Activated CD8-positive, alpha-beta memory T cell treated with anti-CD3 and anti-CD28 coated beads for 24 hours (primary cell): ENCODE results near the gene GALNT2.

Experiments
- DNase-seq: peaks from one replicate; pipeline ENCODE4 v3.0.0-alpha.2; 2020

GALNT2 gene

DNA sequence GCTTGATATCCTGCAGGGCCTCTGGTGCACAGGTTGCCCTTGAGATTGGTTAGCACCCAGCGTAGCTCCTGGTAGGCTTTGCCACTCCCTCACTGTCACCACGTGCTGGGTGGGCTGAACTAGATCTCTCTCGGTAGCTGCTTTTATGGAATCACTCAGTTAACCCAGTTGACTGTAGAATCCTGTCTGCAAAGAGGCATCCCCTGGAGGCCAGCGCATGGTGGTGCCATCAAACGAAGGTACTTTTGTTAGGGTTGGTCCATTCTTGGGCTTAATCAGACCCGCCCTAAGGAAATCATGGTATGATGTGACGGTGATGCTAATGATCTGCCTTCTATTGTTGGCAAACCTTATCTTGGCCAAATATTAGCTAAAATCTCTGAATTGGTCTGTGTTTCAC lies 153.4 kb downstream of the GALNT2 start:
- no peak for DNase-seq

GRCh38 chr1:230220907-230221306 lies 153.9 kb downstream of the GALNT2 start:
- DNase-seq: no peak

GRCh38 chr1:230222678-230223077 lies 155.6 kb downstream of the GALNT2 start:
- no peak for DNase-seq

GRCh38 chr1:230224101-230224960 lies 157.3 kb downstream of the GALNT2 start:
- DNase-seq: no peak

DNA sequence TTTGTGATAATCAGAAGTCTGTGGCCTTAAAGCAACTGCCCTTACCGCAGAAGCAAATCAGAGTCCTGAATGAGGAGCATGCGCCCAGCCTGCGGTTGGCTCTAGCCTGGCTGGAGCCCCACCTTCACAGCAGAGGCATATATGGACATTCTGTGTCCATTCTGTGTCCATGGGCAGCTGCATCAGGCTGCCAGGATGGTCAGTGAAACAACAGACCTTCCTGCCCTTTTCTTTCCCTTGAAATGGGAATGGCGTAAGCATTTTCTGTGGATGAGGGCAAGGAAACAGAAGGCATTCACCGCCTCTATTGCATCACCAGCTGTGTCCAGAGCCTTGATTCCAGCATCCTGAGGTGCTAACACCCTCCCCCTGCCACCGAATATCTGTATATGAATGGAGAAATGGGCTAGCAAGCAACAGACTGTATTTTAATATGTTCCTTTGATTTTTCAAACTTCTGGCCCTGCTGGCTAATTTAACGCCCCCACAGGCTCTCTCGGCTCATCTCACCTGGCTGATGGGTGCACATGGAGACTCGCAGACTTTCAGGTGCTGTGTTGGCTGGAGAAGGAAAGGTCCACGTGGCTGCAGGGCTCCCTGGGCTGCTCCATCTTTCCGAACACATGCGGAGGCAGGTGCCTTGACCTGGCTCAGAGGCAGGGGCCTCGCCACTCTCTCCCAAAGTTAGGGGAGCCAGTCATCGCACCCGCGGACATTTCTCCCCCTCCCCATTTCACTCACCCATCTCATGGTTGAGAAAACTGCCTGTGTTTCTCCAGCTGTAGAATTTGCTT lies 159.2 kb downstream of the GALNT2 start:
- DNase-seq: no peak

DNA sequence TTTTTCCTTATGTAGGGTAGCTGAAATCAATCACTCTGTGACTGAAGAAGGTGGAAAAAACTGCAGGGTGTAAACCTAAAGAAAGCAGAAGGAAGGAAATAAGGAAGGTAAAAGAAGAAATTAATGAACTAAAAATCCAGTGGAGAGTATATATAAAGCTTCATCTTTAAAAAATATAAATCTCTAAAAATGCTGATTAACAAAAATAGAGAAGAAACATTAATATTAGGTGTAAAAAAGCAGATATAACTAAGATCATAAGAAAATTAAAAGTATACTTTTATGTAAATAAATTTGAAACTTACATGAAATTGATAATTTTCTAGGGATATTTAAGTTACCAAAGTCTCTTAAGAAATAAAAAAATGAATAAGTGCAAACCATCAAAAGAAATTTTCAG lies 159.8 kb downstream of the GALNT2 start:
- DNase-seq: no peak

DNA sequence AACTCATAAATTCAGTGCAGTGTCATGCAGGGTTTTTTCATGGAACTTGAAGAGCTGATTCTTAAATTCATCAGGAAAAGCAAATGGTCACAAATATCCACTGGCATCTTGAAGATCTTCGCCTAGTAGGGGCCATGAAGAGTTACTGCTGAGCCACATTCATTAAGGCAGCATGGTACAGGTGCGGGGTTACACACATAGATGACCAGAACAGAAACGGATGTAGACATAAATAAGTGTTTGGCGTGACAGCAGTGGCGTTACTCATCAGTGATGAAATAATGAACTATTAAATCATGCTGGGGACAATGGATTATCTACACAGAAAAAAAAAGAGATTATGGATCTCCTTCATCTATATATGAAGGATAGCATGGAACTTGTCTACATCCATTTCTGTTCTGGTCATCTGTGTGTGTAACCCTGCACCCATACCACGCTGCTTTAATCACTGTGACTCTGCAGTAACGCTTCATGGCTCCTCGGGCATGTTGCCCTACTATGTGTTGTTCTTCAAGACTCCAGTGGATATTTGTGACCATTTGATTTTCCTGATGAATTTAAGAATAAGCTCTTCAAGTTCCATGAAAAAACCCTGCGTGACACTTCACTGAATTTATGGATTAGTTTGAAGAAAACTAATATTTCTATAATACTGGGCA lies 161.3 kb downstream of the GALNT2 start:
- DNase-seq: no peak

DNA sequence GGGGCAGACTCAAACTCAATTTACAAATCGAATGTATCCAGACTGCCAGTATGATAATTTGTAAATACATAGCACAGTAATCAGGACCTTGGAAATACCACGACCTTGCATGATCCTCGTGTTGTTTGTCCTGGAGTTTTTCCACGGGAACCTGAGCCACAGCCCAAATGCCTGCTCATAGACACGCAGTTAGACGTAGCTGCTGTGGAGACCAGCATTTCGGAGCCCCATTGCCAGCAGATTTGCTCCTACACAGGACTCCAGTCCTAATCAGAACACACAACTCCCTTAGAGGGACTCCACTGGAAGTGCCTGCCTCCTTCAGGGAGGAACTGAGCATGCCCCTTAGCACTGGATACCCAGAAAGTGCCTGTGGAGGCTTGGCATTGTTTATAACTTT lies 163.2 kb downstream of the GALNT2 start:
- no peak for DNase-seq

DNA sequence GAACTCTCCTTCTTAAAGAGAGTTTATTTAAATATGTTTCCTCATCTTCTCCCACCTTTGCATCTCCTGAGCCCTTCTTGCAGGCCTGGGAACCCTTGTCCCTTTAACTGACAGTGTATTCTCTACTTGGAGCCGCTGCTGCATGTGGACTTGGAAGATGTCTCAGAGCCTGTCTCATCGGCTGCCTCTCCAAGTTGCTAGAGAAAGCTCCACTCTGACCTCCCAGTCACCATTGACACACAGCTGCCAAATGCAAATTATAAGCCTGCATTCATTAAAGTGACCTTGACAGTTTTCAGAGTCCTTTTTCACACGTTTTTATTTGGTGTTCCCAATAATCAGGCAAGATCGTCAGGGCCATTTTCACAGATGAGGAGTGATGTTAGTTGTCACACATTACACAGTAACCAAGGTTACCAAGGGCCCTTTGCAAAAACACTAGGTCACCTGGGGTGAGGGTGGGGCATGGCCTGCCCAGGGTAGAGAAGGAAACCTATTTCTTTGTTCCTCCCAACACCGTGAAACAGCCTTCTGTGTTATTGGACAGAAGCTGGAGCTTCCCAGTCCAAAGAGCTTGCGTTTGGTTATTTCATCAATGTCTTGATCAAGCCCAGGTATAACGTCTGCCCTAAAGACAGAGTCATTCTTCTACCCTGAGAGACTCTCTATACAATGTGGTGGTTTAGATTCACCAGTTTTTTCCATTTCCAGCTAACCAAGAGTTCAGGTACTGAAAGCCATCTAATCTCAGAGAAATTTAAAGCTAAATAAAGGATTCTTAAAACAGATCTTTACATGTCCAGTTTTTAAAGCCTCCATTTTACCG lies 164.1 kb downstream of the GALNT2 start:
- no peak for DNase-seq

DNA sequence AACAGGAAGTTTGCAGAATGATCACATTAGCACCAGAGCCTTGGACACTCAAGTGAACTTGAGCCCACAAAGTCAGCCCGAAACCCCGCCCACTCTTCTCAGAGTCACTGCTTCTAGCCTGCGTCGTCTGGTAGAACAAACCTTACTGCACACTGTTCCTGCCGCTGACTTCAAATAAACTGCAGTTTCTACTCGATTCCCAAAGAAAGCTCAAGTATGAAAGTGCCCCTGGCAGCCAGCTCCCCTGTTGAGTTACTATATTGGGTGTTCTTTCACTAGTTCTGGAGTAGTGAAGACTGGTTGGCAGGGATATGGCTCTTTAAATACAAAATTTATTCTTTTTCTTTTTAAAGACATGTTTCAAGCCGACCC lies 164.7 kb downstream of the GALNT2 start:
- no peak for DNase-seq

DNA sequence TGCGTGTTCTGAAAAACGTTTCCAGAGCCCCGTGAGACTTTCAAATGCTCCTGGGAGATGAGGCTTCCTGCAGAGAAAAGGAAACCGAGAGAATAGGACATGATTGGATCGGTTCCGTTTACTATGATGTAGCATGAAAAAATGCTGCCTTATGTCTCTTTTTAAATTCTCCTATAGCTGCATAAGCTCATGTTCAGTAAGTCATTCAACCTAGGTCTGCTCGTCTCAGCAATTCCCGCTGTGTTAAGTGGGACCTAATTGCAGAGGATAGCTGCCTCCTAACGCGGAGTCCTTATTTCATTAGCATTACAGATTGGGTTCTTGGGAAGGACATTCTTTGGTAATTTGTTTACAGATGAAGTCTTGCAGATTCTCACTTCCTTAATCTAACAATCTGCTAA lies 165.3 kb downstream of the GALNT2 start:
- no peak for DNase-seq

- DNase-seq: no peak
Observed at GRCh38 chr1:230233786-230234185, 166.7 kb downstream of the GALNT2 start.

GRCh38 chr1:230235876-230236275 lies 168.8 kb downstream of the GALNT2 start:
- no peak for DNase-seq

DNA sequence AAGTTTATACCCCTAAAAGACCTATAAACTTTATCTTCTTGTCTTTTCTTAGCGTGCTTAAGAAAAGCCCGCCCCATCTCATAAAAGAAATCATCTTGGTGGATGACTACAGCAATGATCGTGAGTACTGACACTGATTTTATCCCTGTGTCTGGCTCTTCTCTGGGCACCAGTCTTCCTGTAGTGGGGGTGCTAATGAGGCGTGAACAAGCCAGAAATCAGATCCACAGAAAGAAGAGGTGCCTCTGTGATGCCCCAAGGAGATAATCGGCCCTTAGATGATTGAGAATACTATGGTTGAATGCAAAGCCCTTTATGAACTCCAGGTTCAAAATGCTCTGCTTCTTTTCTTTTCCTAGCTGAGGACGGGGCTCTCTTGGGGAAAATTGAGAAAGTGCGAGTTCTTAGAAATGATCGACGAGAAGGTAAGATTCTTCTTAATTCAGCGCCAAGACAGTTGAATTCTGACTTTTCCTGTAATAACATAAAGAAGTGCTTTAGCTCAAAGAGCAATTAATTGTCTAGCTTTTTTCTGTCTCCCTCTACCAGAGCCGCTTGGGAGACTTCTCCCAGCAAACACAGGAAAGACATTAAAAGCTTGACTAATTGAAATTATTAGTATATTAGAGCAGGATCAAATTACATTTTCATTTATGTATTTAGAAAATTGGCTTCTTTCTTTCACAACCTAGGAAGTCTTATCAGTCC lies 169.4 kb downstream of the GALNT2 start:
- no peak for DNase-seq

GRCh38 chr1:230237009-230237370 lies 170.0 kb downstream of the GALNT2 start:
- DNase-seq: no peak

DNA sequence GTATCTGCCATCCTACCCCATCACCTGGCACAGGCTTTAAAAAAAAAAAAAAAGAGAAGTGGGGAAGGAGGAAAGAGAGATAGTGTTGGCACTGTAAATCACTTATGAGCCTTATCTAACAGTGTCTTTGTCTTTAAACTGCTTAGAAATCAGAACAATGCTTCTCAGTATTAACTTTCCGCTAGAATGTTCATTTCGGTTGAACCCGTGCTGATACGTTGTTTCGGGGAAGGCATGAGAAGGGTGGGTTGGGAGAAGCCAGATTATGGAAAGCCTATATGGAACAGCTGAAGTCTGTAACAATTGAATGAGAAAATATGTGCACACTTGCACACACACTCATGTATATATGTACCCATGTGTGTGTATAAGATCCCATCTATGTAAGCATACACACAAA lies 170.8 kb downstream of the GALNT2 start:
- DNase-seq: no peak

DNA sequence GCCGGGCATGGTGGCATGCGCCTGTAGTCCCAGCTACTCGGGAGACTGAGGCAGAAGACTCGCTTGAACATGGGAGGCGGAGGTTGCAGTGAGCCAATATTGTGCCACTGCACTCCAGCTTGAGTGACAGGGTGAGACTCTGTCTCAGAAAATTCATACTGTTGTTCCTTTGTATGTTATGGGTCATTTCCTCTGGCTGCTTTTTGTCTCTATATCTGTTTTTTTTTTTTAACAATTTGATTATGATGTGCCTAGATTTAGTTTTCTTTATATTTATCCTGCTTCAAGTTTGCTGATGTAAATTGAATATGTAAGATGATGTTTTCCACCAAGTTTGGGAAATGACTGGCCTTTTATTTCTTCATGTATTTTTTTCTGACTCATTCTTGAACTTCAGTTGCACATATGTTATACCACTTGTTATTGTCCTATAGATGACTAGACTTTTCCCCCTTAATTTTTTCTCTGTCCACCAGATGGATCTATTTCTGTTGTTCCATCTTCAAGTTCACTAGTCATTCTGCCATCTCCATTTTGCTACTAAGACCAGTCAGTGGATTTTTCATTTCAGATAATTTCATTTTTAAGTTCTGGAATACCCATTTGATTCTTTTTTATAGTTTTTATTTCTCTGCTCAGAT lies 173.5 kb downstream of the GALNT2 start:
- no peak for DNase-seq

- DNase-seq: no peak
Observed at GRCh38 chr1:230242326-230242725, 175.3 kb downstream of the GALNT2 start.

DNA sequence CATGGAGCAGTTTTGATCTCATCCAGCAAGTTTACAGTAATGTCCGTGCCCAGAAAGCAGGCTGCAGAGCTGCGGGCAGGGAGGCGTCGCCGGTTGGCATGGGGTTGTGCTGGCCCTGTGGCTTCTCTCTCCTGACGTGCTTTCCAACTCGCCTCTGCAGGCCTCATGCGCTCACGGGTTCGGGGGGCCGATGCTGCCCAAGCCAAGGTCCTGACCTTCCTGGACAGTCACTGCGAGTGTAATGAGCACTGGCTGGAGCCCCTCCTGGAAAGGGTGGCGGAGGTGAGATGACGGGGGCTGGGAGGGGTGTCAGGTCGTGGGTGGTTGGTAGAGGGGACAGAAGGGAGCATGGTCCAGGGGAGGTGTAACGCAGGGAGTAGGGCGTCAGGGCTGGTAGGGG lies 176.1 kb downstream of the GALNT2 start:
- DNase-seq: no peak

GRCh38 chr1:230243583-230244353 lies 176.7 kb downstream of the GALNT2 start:
- no peak for DNase-seq

- DNase-seq: no peak
Observed at GRCh38 chr1:230246551-230246950, 179.5 kb downstream of the GALNT2 start.
